DND-41 (cell line): ENCODE measurements around the gene NAMPT.

Experiments used
- CTCF ChIP-seq: IDR thresholded peaks from 2 replicates; pipeline ENCODE4 v1.5.1; 2012; ENCODE audit warnings: borderline replicate concordance, low read length, moderate library complexity, mild to moderate bottlenecking; ENCODE audit not compliant: poor library complexity, severe bottlenecking; ENCODE audit errors: extremely low read depth
- EZH2 ChIP-seq: IDR thresholded peaks from 3 replicates; pipeline ENCODE4 v1.6.1; 2012; ENCODE audit warnings: borderline replicate concordance, low read depth, mild to moderate bottlenecking, moderate library complexity, low read length, inconsistent platforms; ENCODE audit not compliant: severe bottlenecking

GRCh38 chr7:106269254-106269961, 15.4 kb downstream of the NAMPT start:
- TF ChIP-seq CTCF (no peak), EZH2 (no peak)
